Left ventricle myocardium inferior (tissue), 1 donor: Measurements from ENCODE around the gene DUSP10. TPM values are rescaled to one million over a fixed set of nuclear protein-coding genes. Genes with fewer than 3 reads are reported as not detected.

Source experiments
- DNase-seq: peaks from one replicate; pipeline ENCODE4 v3.0.0-alpha.2; 2020
- H3K27ac ChIP-seq: fragments of 200-600 bp; replicated peaks from 2 replicates; pipeline ENCODE4 v1.8.0; 2021
- H3K27me3 ChIP-seq: fragments of 200-600 bp; 2 replicates; pipeline ENCODE4 v1.8.0; 2021; ENCODE audit warnings: low read depth
- H3K36me3 ChIP-seq: fragments of 200-600 bp; 2 replicates; pipeline ENCODE4 v1.8.0; 2021
- H3K4me1 ChIP-seq: fragments of 200-600 bp; 2 replicates; pipeline ENCODE4 v1.8.0; 2021
- H3K4me3 ChIP-seq: fragments of 200-600 bp; 2 replicates; pipeline ENCODE4 v1.8.0; 2021; ENCODE audit warnings: mild to moderate bottlenecking, moderate library complexity
- H3K9me3 ChIP-seq: fragments of 200-600 bp; replicated peaks from 2 replicates; pipeline ENCODE4 v1.8.0; 2021
- CTCF ChIP-seq: fragments of 200-600 bp; IDR thresholded peaks from 2 replicates; pipeline ENCODE4 v1.8.0; 2021; ENCODE audit warnings: antibody characterized with exemption, mild to moderate bottlenecking, borderline replicate concordance
- intact Hi-C: fragments of 100-400 bp; cut with micrococcal nuclease; formaldehyde crosslinking; loops from one replicate; pipeline ENCODE4 v1.11.0; 2022
- total RNA-seq: library from RNA; stranded (reverse); fragmentation: NEBNext Ultra II Directional; extraction: Animal tissue kit (Norgen Biotek cat#: 25700); gene quantifications from one replicate; pipeline ENCODE4 v1.2.1, GENCODE V29; 2021
- donor health status: DM: no; HTN: yes; CAD: no; lungs with severe emphysema.

The DUSP10 gene
- total RNA-seq, 1 donor from 2014 or later: 4.6 TPM

- no peak for DNase-seq
- Histone ChIP-seq H3K4me3 (no peak overlapping the region), H3K27me3 (no peaks in the 10 kb centered on the region), H3K36me3 (no peaks in the 10 kb centered on the region), H3K4me1 (no peaks in the 10 kb centered on the region), H3K9me3 (no peaks in the 10 kb centered on the region), H3K27ac (no peak overlapping the region)
- intact Hi-C loops: no loop called here
- no peak for TF ChIP-seq CTCF
Measured at GRCh38 chr1:221655766-221656305, 86.1 kb downstream of the DUSP10 start.
